ENCODE data around the gene AAR2. TPM values are rescaled to one million over a fixed set of nuclear protein-coding genes. Genes with fewer than 3 reads are reported as not detected.

The AAR2 gene, protein sequence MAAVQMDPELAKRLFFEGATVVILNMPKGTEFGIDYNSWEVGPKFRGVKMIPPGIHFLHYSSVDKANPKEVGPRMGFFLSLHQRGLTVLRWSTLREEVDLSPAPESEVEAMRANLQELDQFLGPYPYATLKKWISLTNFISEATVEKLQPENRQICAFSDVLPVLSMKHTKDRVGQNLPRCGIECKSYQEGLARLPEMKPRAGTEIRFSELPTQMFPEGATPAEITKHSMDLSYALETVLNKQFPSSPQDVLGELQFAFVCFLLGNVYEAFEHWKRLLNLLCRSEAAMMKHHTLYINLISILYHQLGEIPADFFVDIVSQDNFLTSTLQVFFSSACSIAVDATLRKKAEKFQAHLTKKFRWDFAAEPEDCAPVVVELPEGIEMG
- total RNA-seq = 23.8 and 25.5 TPM in 2 replicates

DNA sequence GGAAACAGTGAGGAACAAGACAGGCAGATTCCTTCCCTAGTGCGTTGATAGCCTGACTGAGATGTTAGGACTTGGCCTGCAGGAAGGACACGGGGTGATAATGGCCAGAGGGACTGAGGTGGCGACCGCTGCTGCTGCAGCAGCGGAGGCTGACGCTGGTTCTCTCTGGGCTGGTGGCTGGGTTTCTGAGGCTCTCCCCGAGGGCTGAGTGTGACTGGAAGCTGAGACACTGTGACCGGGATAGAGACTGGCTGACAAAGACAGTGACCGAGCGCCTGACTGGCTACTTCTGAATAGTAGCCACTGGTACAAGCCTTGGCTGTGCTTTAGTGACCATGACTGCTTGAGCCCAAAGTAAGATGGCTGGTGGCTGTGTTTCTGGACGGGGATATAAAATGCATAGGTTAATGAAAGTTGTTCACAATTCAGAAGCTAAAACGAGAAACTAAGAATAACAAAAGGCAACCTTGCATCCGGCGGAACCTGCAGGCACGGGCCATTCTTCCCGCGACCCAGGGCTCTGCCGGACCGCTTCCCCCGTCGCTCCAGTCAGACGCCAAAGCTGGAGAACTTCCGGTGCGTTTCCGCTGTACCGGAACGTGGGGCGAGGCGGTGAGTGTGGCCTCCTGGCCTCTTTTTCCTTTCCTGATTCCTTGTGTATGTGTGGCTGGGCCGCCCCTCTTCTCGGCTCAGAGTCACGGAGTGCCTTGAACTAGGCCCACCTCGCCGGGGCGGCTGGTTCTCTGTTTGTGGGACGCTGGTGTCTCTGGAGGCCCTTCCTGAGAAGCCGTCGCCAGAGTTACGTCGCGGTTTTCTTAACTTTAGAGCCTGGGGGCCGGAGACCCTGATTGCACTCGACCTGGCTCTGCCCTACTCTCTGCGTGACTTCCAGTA, at the start of gene AAR2:
AAR2 (plus strand) TSS at position 587 of the 894 bp plus-strand sequence. CDS start 3,391 bp downstream, outside the sequence.

DNA sequence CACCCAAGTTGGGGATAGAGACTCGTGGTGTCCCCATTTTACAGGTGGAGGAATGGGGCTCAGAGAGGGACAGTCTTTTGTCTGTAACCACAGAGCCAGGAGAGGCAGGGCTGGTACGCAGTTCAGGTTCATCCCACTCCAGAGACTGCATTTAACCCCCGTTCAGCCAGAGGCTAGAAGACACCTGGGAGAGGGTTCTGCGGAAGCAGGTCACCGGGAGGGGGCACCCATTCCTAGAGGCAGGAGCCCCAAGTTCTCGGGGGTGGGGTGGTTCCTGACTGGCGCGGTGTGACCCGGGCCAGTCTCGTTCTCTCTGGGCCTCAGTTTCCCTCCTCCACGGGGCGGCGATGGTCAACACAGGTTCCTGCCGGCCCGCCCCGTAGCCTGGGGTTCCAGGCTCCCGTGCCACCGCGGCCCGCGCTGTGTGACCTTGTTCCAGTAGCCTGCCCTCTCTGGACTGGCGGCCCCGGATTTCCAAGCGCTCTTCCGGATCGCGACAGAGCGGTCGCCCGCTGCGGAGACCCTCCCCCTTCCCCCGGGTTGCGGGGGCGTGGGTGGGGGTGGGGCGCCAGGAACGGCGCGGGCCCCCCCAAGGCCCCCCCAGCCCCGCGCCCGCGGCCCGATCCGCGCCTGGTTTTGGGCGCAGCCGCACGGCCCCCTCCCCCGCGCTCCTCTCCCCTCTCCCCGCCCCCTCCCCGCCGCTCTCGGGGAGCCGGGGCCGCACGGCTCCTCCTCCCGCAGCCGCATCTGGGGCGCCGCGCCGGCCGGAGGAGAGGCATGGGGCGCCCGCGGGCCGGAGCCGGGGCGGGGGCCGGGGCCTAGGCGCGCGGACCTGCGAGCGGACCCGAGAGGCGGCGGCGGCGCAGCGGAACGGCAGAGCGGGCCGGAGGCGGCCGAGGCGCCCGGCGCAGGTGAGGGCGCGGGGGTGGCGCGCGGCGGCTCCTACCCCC, 69.6 kb downstream of the AAR2 start, which contains the start of gene DLGAP4:
DLGAP4 (plus strand) TSS at position 738 of the 950 bp plus-strand sequence. CDS start 125,379 bp downstream, outside the sequence.

Other genes starting within 250 kb of the AAR2 start
- 105 and 125 TPM in 2 replicates for gene EPB41L1, start 81.7 kb upstream of the AAR2 start, total RNA-seq
- gene DLGAP4, start 69.9 kb downstream of the AAR2 start, total RNA-seq = 22.9 and 29.3 TPM in 2 replicates

Measured in articular chondrocyte of knee joint (primary cell).